Suppressor macrophage treated with lipopolysaccharide for 4 hours (primary cell): ENCODE data around the gene ATG4C.

Experiments used
- DNase-seq: peaks from one replicate; pipeline ENCODE4 v3.0.0-alpha.2; 2020

Gene ATG4C

GRCh38 chr1:62906428-62906886, 122.5 kb downstream of the ATG4C start:
- DNase-seq = peak; percentile 10

DNA sequence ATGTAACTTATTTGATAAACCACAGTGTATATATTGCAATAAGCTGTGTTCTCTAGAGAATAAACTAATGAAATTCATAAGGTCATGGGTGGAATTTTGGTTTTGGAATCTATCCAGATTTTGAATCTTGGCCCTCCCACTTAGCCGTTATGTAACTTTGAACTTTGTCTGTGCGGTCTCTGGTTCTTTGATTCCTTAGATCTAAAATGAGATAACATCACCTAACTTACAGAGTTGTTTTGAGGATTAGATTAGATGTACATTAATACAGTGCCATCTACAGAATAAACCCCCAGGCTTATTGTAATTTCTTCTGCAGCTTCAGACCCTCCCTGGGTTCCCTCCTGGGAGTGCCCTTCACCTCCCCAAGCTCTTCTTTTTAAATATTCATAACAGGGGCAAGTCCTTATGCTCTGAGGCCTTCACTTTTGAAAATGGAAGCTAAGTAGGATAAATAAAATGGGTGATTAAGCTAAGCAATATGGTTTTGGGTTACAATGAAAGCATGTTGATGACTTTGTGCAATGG, 124.3 kb downstream of the ATG4C start:
- no peak for DNase-seq

DNA sequence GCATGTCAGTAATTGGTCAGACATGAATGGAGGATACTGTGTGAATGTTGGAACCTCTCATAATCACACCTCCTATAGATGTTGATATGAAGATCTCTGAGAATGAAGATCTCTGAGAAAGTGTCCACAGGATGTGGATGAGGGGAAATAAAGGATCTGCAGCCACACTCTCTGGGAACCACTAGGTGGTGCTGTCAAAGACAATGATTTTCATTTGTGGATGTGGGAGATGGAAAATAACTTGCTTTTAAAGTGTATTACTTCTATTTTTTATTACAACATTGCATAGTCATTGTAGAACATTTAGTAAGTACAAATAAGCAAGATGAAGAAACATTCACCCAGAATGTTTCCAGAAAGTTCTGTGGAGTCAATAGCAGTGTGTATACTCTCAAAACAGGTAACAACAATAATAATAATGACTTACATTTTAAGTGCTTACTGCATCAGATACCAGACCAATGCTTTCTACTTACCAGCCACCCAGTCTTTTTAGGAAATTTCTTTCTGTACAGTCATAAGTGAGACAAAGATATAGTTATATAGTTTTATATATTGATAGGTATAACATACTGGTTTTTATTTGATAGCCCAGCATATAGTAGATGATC, 128.2 kb downstream of the ATG4C start:
- peak; percentile 18 for DNase-seq
